PFSK-1 (cell line): ENCODE data around the gene FAM124A.

Experiments
- FOXP2 ChIP-seq: optimal IDR thresholded peaks from 2 replicates; pipeline ENCODE3; 2011; ENCODE audit warnings: borderline replicate concordance, control low read depth, inconsistent platforms; ENCODE audit not compliant: insufficient read depth; ENCODE audit errors: extremely low read length, extremely low read depth
- POLR2AphosphoS5 ChIP-seq: IDR thresholded peaks from 2 replicates; pipeline ENCODE4 v1.6.1; 2012; ENCODE audit warnings: low read depth, mild to moderate bottlenecking, control low read depth, low read length, moderate library complexity
- REST ChIP-seq, 2 experiments: IDR thresholded peaks; 2 replicates each; pipeline versions ENCODE4 v1.6.1 to v1.8.0; 2011 to 2012; ENCODE audit warnings: low read depth in 2 of 2, low read length in 2 of 2, control low read depth in 1 of 2, inconsistent platforms in 1 of 2, mild to moderate bottlenecking in 1 of 2, moderate library complexity in 1 of 2; ENCODE audit not compliant: insufficient read depth in 1 of 2
- SIN3A ChIP-seq: IDR thresholded peaks from 2 replicates; pipeline ENCODE4 v1.6.1; 2012; ENCODE audit warnings: mild to moderate bottlenecking, low read length, moderate library complexity, borderline replicate concordance; ENCODE audit not compliant: insufficient read depth
- TAF1 ChIP-seq: IDR thresholded peaks from 2 replicates; pipeline ENCODE4 v1.6.1; 2012; ENCODE audit warnings: low read length, control low read depth, borderline replicate concordance; ENCODE audit not compliant: insufficient read depth

GRCh38 chr13:51201886-51202285, 20.3 kb upstream of the FAM124A start:
- TF ChIP-seq SIN3A (no peak), TAF1 (no peak), POLR2AphosphoS5 (no peak), REST (IDR thresholded peaks at IDR 0.05; ENCODE audit: insufficient read depth in 1 of 2, low read depth in 2 of 2, low read length in 2 of 2) (no peak), FOXP2 (no peak)
